ENCODE measurements around the gene ZNF512B. TPM values are rescaled to one million over a fixed set of nuclear protein-coding genes. Genes with fewer than 3 reads are reported as not detected.
A peak's percentile ranks its signal among the peaks of the same experiment; 100 is the strongest.

The ZNF512B gene
- polyA plus RNA-seq, 2 of the 4 experiments (the other 2 are of a cell fraction) = 2.1 to 16.8 TPM

DNA sequence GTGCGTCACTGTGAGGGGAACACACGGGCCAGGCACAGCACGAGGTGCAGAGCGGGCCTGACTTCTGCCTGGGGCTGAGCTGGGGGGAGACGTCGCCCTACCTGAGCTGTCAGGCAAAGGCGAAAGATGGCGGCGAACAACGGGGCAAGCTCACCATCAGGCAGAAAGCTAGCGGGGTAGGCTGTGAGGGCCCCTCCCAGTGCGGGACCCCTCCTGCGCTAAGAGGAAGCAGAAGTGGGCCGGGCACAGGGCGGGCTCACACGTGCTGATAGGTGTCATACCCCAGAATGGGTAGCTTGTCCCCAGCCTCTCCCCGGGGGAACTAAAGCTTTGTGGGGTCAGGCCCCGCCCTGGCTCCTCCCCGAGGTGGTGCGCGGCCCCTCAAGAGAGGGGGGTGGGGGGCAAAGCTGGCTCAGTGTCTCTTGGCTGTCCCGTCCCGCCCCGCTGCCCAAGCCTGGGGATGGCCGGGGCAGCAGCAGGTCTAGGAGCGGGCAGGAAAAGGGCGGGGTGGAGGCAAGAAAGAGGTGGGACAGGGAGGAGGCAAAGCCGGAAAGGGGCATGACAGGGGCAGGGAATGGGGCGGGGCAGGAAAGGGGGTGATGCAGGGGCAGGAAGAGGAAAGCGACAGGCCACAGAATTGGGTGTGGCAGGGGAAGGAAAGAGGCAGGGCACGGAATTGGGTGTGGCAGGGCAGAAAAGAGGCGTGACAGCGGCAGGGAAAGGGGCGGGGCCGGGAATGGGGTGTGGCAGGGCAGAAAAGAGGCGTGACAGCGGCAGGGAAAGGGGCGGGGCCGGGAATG lies 28.2 kb downstream of the ZNF512B start:
- Histone ChIP-seq H3K4me1 (peaks cover 5% of the 10 kb centered on the region; the same call in 1 of the 3 replicates), H3K4me2 (no peak overlapping the region), H3K9me3 (no peaks in the 10 kb centered on the region), H3K4me3 (no peak overlapping the region), H3K27ac (no peak overlapping the region)
- POLR2A ChIA-PET = no interaction called here
- ATAC-seq = peak in 1 of 2 experiments; percentile 17; a peak in 3 of 6 replicates
- FAIRE-seq = no peak
- peak in 1 of 2 experiments; percentile 58 for DNase-seq (ENCODE audit: low read depth in 1 of 2, low spot score in 1 of 2)
- 92% methylated on average over 27 of the region's 39 CpGs for WGBS (ENCODE audit: missing lambda C conversion rate)
- CTCF ChIA-PET = no interaction called here
- no peak for TF ChIP-seq PHF8 (IDR thresholded peaks at IDR 0.05; ENCODE audit: borderline replicate concordance, low read depth)
- TF ChIP-seq RCOR1 (IDR thresholded peaks at IDR 0.05; ENCODE audit: low read depth, low read length) = no peak
- no peak for TF ChIP-seq TFCP2L1 (CRISPR knock-in tag; IDR thresholded peaks at IDR 0.05)

DNA sequence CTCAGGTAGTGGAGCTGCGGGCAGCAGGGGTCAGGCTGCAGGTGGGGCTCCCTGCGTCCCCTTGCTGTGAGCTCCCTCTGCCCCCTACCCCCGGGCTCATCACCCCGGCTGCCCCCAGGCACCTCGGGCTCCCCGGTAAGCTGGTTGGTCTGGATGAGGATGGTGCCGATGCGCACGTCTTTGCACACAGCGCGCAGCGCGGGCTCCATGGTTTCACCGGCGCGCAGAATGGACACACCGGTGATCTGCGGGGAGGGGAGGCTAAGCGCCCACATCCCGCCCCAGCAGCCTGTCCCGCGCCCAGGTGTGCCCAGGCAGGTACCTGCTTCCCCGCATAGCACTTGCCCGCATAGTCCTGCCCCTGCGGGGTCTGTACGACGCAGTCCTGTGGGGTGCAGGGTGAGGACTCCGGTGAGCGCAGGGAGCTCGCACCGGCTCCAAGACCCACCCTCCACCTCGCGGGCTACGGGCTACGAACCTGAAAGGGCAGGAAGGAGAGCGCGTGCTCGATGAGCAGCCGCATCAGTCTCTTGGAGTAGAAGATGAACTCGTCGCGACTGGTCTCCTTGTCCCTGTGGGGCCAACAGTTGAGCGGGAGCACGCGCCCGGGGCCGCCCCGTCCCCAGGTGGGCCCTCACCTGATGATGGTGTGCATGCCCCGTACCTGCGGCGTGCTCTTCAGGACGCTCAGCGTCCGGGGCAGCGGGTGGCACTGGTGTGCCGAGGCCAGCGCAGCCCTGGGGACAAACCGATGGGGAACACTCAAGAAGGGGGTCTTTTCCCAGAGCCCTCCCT lies 29.1 kb downstream of the ZNF512B start:
- DNase-seq (ENCODE audit: low read depth in 1 of 2, low spot score in 1 of 2) = no peak
- ChIA-PET POLR2A (interaction anchor here (1.2 kb wide), 1 partner anchor 17 kb away, joined by 3 read pairs; no protein-coding TSS in a partner anchor), CTCF (no interaction called here)
- no peak for ATAC-seq
- TF ChIP-seq CBX8 (IDR thresholded peaks at IDR 0.05) (no peak), SREBF2 (IDR thresholded peaks at IDR 0.05) (no peak), RNF2 (IDR thresholded peaks at IDR 0.05; ENCODE audit: borderline replicate concordance, low read depth) (no peak), JUNB (IDR thresholded peaks at IDR 0.05) (no peak), PHF8 (IDR thresholded peaks at IDR 0.05; ENCODE audit: borderline replicate concordance, low read depth) (no peak), HOXB5 (CRISPR knock-in tag; IDR thresholded peaks at IDR 0.05) (no peak), ZNF302 (CRISPR knock-in tag; IDR thresholded peaks at IDR 0.05) (no peak), FOSB (CRISPR knock-in tag; IDR thresholded peaks at IDR 0.05) (no peak), RFX5 (IDR thresholded peaks at IDR 0.05) (no peak), POLR2AphosphoS2 (conservative IDR thresholded peaks at IDR 0.05; ENCODE audit: low read length) (no peak), HOXB13 (CRISPR knock-in tag; IDR thresholded peaks at IDR 0.05; ENCODE audit: low read depth) (no peak)
- TF ChIP-seq, protein P1, sequence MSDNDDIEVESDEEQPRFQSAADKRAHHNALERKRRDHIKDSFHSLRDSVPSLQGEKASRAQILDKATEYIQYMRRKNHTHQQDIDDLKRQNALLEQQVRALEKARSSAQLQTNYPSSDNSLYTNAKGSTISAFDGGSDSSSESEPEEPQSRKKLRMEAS (IDR thresholded peaks at IDR 0.05) = no peak
- FAIRE-seq = no peak
- Histone ChIP-seq H3K4me2 (no peak overlapping the region), H3K27ac (no peak overlapping the region), H3K4me3 (no peak overlapping the region), H3K4me1 (peaks cover 5% of the 10 kb centered on the region; the same call in 1 of the 3 replicates), H3K9me3 (no peaks in the 10 kb centered on the region)
- 97% methylated on average over 40 of the region's 58 CpGs for WGBS (ENCODE audit: missing lambda C conversion rate)

DNA sequence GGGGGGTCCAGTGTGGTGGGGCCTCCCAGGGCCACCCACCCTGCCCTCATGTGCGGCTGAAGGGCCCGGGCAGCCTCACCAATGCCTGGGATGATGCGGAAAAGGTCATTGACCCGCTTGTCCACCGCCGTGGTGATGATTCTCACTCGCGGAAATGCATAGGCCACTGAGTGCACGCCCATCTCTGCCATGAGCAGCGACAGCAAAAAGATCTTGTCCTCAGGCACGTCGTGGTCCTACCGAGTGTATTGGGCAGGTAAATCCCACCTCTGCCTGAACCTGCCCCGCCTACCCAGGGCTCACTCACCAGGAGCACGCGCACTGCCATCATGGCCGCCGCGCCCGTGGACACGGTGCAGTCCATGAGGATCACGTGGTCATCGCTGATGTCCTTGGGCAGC lies 29.7 kb downstream of the ZNF512B start:
- TF ChIP-seq RCOR1 (IDR thresholded peaks at IDR 0.05; ENCODE audit: low read depth, low read length) = no peak
- TF ChIP-seq, protein P2, sequence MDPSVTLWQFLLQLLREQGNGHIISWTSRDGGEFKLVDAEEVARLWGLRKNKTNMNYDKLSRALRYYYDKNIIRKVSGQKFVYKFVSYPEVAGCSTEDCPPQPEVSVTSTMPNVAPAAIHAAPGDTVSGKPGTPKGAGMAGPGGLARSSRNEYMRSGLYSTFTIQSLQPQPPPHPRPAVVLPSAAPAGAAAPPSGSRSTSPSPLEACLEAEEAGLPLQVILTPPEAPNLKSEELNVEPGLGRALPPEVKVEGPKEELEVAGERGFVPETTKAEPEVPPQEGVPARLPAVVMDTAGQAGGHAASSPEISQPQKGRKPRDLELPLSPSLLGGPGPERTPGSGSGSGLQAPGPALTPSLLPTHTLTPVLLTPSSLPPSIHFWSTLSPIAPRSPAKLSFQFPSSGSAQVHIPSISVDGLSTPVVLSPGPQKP (IDR thresholded peaks at IDR 0.05; ENCODE audit: low read depth, low read length) = no peak
- TF ChIP-seq, protein P3, sequence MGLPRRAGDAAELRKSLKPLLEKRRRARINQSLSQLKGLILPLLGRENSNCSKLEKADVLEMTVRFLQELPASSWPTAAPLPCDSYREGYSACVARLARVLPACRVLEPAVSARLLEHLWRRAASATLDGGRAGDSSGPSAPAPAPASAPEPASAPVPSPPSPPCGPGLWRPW (IDR thresholded peaks at IDR 0.05) = no peak
- no peak for TF ChIP-seq TFCP2L1 (CRISPR knock-in tag; IDR thresholded peaks at IDR 0.05)
- TF ChIP-seq ZFP36 (IDR thresholded peaks at IDR 0.05; ENCODE audit: borderline replicate concordance, partially characterized antibody) = no peak
- no peak for TF ChIP-seq MYC (IDR thresholded peaks at IDR 0.05; ENCODE audit: borderline replicate concordance, low read length)
- no peak for TF ChIP-seq MAZ (IDR thresholded peaks at IDR 0.05; ENCODE audit: borderline replicate concordance, low read depth, low read length)
- no peak for TF ChIP-seq FOXS1 (CRISPR knock-in tag; IDR thresholded peaks at IDR 0.05)
- TF ChIP-seq, protein P4, sequence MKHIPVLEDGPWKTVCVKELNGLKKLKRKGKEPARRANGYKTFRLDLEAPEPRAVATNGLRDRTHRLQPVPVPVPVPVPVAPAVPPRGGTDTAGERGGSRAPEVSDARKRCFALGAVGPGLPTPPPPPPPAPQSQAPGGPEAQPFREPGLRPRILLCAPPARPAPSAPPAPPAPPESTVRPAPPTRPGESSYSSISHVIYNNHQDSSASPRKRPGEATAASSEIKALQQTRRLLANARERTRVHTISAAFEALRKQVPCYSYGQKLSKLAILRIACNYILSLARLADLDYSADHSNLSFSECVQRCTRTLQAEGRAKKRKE (CRISPR knock-in tag; IDR thresholded peaks at IDR 0.05; ENCODE audit: low read depth) = no peak
- no peak for TF ChIP-seq BHLHE40 (IDR thresholded peaks at IDR 0.05; ENCODE audit: low read depth, low read length)
- TF ChIP-seq HOXB13 (CRISPR knock-in tag; IDR thresholded peaks at IDR 0.05; ENCODE audit: low read depth) = no peak
- TF ChIP-seq POLR2AphosphoS2 (conservative IDR thresholded peaks at IDR 0.05; ENCODE audit: low read length) = no peak
- no peak for TF ChIP-seq HDAC2 (IDR thresholded peaks at IDR 0.05)
- TF ChIP-seq, protein P5, sequence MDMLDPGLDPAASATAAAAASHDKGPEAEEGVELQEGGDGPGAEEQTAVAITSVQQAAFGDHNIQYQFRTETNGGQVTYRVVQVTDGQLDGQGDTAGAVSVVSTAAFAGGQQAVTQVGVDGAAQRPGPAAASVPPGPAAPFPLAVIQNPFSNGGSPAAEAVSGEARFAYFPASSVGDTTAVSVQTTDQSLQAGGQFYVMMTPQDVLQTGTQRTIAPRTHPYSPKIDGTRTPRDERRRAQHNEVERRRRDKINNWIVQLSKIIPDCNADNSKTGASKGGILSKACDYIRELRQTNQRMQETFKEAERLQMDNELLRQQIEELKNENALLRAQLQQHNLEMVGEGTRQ (IDR thresholded peaks at IDR 0.05) = no peak
- no peak for TF ChIP-seq RFX5 (IDR thresholded peaks at IDR 0.05)
- no peak for TF ChIP-seq KDM1A (IDR thresholded peaks at IDR 0.05; ENCODE audit: low read depth)
- no peak for TF ChIP-seq ZSCAN20 (CRISPR knock-in tag; IDR thresholded peaks at IDR 0.05)
- TF ChIP-seq CHD2 (IDR thresholded peaks at IDR 0.05; ENCODE audit: low read length, partially characterized antibody) = no peak
- TF ChIP-seq, protein P1 (IDR thresholded peaks at IDR 0.05) = no peak
- H3K27ac ChIP-seq = no peak overlapping the region
- ATAC-seq (no peak), DNase-seq (ENCODE audit: low read depth in 1 of 2, low spot score in 1 of 2) (no peak), FAIRE-seq (no peak)
- ChIA-PET POLR2A (interaction anchor here (1.2 kb wide), 1 partner anchor 17 kb away, joined by 3 read pairs; no protein-coding TSS in a partner anchor), CTCF (interaction anchor here (0.5 kb wide), 1 partner anchor 32 kb away, joined by 3 read pairs; no protein-coding TSS in a partner anchor)
- no peak overlapping the region for H3K4me2 ChIP-seq
- no peaks in the 10 kb centered on the region for H3K9me3 ChIP-seq
- H3K4me1 ChIP-seq = peaks cover 5% of the 10 kb centered on the region; the same call in 1 of the 3 replicates
- no peak overlapping the region for H3K4me3 ChIP-seq
- 94% methylated on average over 23 of the region's 23 CpGs for whole genome bisulfite sequencing (ENCODE audit: missing lambda C conversion rate)

All from A549 (cell line).